Mucosa of descending colon (tissue), 3 donors: Measurements from ENCODE around the gene CEP250. TPM values are rescaled to one million over a fixed set of nuclear protein-coding genes. Genes with fewer than 3 reads are reported as not detected.

Experiments
- ATAC-seq: fragments of 200-7000 bp; cut with Tn5 transposase; one replicate; pipeline ENCODE4 v1.9.1; 2020; ENCODE audit warnings: mild to moderate bottlenecking, moderate library complexity
- DNase-seq, 3 donors: peaks; one replicate each; pipeline ENCODE4 v3.0.0-alpha.2; 2020
- H3K36me3 ChIP-seq: fragments of 200-600 bp; one replicate; pipeline ENCODE4 v1.8.0; 2021; ENCODE audit warnings: low read depth, mild to moderate bottlenecking
- H3K4me1 ChIP-seq: fragments of 200-600 bp; one replicate; pipeline ENCODE4 v1.8.0; 2021; ENCODE audit warnings: low read depth, mild to moderate bottlenecking
- H3K4me3 ChIP-seq: fragments of 200-600 bp; one replicate; pipeline ENCODE4 v1.8.0; 2021; ENCODE audit warnings: mild to moderate bottlenecking
- H3K9me3 ChIP-seq: fragments of 200-600 bp; one replicate; pipeline ENCODE4 v1.8.0; 2021; ENCODE audit warnings: mild to moderate bottlenecking
- intact Hi-C, 2 donors: fragments of 100-400 bp; cut with DNase I in 1 of 2; cut with micrococcal nuclease in 1 of 2; formaldehyde crosslinking; loops; one replicate each; pipeline versions ENCODE4 v1.11.0 to v1.11.1; 2022; cut with DNase I, micrococcal nuclease
- total RNA-seq, 3 donors: library from RNA; stranded (reverse); fragmentation: NEBNext Ultra II Directional in 2 of 3; extraction: Animal tissue kit (Norgen Biotek cat#: 25700) in 2 of 3; gene quantifications; one replicate each; pipeline versions ENCODE4 v1.2.1 to v1.2.4, GENCODE V29; 2021 to 2023
- TF ChIP-seq, protein P1 (sequence below): fragments of 200-600 bp; IDR thresholded peaks from one replicate; pipeline ENCODE4 v1.8.0; 2022; ENCODE audit warnings: antibody characterized with exemption, mild to moderate bottlenecking
- donor health status: DM: no; HTN: no; CAD: no; lungs with moderate emphysema.
- donor health status: DM: no; HTN: no; CAD: no.
- donor health status: DM: no; HTN: yes; CAD: no.

The CEP250 gene
- total RNA-seq, 3 donors from 2014 or later = 18.1 to 37.8 (median 27.3) TPM

DNA sequence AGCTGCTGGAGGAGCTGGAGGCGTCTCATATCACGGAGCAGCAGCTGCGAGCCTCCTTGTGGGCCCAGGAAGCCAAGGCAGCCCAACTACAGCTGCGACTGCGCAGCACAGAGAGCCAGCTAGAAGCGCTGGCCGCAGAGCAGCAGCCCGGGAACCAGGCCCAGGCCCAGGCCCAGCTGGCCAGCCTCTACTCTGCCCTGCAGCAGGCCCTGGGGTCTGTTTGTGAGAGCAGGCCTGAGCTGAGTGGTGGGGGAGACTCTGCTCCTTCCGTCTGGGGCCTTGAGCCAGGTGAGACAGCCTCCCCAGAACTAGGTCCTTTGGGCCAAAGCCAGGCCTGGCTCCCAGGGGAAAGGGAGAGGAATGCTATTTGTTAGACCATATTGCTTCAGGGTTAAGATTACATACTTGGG is 42.4 kb downstream of the CEP250 start:
- Histone ChIP-seq H3K4me1 (no peaks in the 10 kb centered on the region), H3K4me3 (no peak overlapping the region), H3K9me3 (no peaks in the 10 kb centered on the region), H3K36me3 (peaks cover 4% of the 10 kb centered on the region)
- DNase-seq (peak; percentile 13 to 60 (median 43)), ATAC-seq (peak; percentile 54)
- intact Hi-C loops = no loop called here
- TF ChIP-seq, protein P1, sequence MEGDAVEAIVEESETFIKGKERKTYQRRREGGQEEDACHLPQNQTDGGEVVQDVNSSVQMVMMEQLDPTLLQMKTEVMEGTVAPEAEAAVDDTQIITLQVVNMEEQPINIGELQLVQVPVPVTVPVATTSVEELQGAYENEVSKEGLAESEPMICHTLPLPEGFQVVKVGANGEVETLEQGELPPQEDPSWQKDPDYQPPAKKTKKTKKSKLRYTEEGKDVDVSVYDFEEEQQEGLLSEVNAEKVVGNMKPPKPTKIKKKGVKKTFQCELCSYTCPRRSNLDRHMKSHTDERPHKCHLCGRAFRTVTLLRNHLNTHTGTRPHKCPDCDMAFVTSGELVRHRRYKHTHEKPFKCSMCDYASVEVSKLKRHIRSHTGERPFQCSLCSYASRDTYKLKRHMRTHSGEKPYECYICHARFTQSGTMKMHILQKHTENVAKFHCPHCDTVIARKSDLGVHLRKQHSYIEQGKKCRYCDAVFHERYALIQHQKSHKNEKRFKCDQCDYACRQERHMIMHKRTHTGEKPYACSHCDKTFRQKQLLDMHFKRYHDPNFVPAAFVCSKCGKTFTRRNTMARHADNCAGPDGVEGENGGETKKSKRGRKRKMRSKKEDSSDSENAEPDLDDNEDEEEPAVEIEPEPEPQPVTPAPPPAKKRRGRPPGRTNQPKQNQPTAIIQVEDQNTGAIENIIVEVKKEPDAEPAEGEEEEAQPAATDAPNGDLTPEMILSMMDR = no peak

DNA sequence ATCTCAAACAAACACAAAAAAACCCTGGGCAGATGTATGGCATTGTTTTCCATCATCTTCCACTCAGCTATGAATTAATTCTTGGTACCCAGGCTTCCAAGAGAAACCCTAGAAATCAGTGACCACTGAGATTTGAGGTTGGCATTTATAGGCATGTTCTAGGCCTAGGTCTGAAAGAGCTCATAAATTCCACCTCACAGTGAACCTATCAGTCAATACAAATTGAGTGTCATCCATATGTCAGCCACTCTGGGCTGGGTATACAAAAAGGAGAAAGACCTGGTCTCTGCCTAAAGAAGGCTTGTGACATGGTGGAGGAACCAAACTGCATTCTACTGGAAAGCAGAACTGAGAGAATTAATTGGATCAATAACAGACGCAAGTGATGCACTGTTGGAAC is 43.9 kb downstream of the CEP250 start:
- Histone ChIP-seq H3K4me3 (no peak overlapping the region), H3K9me3 (no peaks in the 10 kb centered on the region), H3K36me3 (peaks cover 4% of the 10 kb centered on the region), H3K4me1 (no peaks in the 10 kb centered on the region)
- intact Hi-C loops = no loop called here
- no peak for ATAC-seq
- DNase-seq = no peak
- TF ChIP-seq, protein P1 = no peak

DNA sequence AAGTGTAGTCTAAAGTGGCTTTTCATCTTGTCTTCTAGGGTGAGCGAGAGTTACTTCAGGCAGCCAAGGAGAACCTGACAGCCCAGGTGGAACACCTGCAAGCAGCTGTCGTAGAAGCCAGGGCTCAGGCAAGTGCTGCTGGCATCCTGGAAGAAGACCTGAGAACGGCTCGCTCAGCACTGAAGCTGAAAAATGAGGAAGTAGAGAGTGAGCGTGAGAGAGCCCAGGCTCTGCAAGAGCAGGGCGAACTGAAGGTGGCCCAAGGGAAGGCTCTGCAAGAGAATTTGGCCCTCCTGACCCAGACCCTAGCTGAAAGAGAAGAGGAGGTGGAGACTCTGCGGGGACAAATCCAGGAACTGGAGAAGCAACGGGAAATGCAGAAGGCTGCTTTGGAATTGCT is 47.0 kb downstream of the CEP250 start:
- intact Hi-C loops = no loop called here
- TF ChIP-seq, protein P1 = no peak
- no peak overlapping the region for H3K4me3 ChIP-seq
- DNase-seq (no peak), ATAC-seq (peak; percentile 48)
- H3K36me3 ChIP-seq = peaks cover 4% of the 10 kb centered on the region
- H3K9me3 ChIP-seq = no peaks in the 10 kb centered on the region
- no peaks in the 10 kb centered on the region for H3K4me1 ChIP-seq

DNA sequence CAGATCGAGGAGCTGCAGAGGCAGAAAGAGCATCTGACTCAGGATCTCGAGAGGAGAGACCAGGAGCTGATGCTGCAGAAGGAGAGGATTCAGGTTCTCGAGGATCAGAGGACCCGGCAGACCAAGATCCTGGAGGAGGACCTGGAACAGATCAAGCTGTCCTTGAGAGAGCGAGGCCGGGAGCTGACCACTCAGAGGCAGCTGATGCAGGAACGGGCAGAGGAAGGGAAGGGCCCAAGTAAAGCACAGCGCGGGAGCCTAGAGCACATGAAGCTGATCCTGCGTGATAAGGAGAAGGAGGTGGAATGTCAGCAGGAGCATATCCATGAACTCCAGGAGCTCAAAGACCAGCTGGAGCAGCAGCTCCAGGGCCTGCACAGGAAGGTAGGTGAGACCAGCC is 47.9 kb downstream of the CEP250 start:
- Histone ChIP-seq H3K4me3 (no peak overlapping the region), H3K9me3 (no peaks in the 10 kb centered on the region), H3K36me3 (no peaks in the 10 kb centered on the region), H3K4me1 (no peaks in the 10 kb centered on the region)
- intact Hi-C loops = no loop called here
- ATAC-seq (no peak), DNase-seq (no peak)
- TF ChIP-seq, protein P1 = no peak

DNA sequence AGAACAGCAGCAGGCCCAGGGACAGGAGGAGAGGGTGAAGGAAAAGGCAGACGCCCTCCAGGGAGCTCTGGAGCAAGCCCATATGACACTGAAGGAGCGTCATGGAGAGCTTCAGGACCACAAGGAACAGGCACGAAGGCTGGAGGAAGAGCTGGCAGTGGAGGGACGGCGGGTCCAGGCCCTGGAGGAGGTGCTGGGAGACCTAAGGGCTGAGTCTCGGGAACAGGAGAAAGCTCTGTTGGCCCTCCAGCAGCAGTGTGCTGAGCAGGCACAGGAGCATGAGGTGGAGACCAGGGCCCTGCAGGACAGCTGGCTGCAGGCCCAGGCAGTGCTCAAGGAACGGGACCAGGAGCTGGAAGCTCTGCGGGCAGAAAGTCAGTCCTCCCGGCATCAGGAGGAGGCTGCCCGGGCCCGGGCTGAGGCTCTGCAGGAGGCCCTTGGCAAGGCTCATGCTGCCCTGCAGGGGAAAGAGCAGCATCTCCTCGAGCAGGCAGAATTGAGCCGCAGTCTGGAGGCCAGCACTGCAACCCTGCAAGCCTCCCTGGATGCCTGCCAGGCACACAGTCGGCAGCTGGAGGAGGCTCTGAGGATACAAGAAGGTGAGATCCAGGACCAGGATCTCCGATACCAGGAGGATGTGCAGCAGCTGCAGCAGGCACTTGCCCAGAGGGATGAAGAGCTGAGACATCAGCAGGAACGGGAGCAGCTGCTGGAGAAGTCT is 48.6 kb downstream of the CEP250 start:
- ATAC-seq (no peak), DNase-seq (no peak)
- Histone ChIP-seq H3K9me3 (no peaks in the 10 kb centered on the region), H3K4me3 (no peak overlapping the region), H3K4me1 (no peaks in the 10 kb centered on the region), H3K36me3 (no peaks in the 10 kb centered on the region)
- TF ChIP-seq, protein P1 = no peak
- intact Hi-C loops = no loop called here

DNA sequence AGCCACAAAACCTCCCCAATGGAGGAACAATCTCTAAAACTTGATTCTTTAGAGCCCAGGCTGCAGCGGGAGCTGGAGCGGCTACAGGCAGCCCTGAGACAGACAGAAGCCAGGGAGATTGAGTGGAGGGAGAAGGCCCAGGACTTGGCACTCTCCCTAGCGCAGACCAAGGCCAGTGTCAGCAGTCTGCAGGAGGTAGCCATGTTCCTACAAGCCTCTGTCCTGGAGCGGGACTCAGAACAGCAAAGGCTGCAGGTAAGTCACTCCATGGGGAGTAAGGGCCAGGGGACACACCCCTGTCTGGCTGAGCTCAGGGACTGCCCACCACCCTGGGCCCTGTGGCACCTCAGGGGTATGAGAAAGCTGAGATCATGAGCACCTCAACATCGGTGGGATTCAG is 49.4 kb downstream of the CEP250 start:
- DNase-seq = no peak
- intact Hi-C loops = no loop called here

More for the DNA sequence above, 49.4 kb downstream of the CEP250 start:
- Histone ChIP-seq H3K4me3 (no peak overlapping the region), H3K36me3 (no peaks in the 10 kb centered on the region), H3K4me1 (no peaks in the 10 kb centered on the region), H3K9me3 (no peaks in the 10 kb centered on the region)
- TF ChIP-seq, protein P1 = no peak
- no peak for ATAC-seq
